ENCODE measurements around the gene ZNF385C. TPM values are rescaled to one million over a fixed set of nuclear protein-coding genes. Genes with fewer than 3 reads are reported as not detected.

Gene ZNF385C
- polyA plus RNA-seq, 2 of the 4 experiments (the other 2 are of a cell fraction): 0.13 to 0.61 TPM

DNA sequence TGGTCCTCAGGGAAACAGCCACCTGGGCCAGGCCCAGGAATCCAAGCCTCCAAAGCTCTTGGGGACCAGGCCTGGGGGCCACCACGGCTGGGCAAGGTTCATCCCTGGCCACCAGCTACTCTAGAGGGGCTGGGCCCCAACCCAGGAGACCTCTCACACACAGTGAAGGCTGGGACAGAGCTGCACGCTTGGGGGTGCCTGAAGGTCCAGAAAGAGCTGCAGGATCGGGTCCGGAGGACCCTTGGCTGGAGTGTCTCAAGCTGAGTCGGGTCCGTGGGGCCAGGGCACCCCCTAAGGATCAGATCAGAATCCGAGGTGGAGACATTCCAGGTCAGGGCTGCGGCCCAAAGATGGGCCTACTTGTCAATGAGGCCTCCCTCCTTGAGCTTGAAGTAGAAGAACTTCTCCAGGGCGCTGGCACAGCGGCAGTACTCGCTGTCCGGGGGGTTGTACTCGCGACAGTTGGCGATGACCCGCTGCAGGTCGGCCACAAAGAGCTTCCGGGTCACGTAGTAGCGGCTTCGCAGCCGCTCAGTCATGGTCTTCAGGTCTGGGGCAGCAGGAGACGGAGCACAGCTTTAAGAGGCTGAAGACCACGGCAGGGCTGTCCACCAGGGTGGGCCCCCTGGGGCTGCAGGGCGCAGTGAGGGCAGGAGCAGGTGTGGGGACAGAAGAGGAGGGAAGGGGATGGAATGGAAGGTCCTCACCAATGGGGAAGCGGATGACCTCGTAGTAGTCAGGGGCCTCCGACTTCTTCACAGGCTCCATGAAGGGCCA, 15.2 kb upstream of the ZNF385C start:
- Histone ChIP-seq H3K4me2 (no peak overlapping the region), H3K27ac (no peak overlapping the region), H3K4me3 (no peak overlapping the region), H3K4me1 (0 out of 3 replicates have a peak, but pooled peaks cover 6% of the 10 kb centered on the region), H3K9me3 (no peaks in the 10 kb centered on the region)
- POLR2A ChIA-PET: interaction anchor here (0.8 kb wide), 2 partner anchors 93 to 96 kb away, joined by 3 to 4 read pairs; partner anchors contain the start of genes DNAJC7 and NKIRAS2
- CTCF ChIA-PET: interaction anchor here (0.7 to 39.5 kb wide), 9 partner anchors 11 to 150 kb away, joined by 3 to 658 read pairs (median 41); partner anchors contain the start of genes C17orf113, CNP, DNAJC7 and NKIRAS2
- no peak for ATAC-seq
- TF ChIP-seq ESRRA (IDR thresholded peaks at IDR 0.05; ENCODE audit: borderline replicate concordance, low read length) (no peak), HOXB13 (CRISPR knock-in tag; IDR thresholded peaks at IDR 0.05; ENCODE audit: low read depth) (no peak), HOXA7 (CRISPR knock-in tag; IDR thresholded peaks at IDR 0.05) (no peak), FOSB (CRISPR knock-in tag; IDR thresholded peaks at IDR 0.05) (no peak), HOXB5 (CRISPR knock-in tag; IDR thresholded peaks at IDR 0.05) (no peak), HEYL (CRISPR knock-in tag; IDR thresholded peaks at IDR 0.05) (no peak), SREBF2 (IDR thresholded peaks at IDR 0.05) (no peak), JUNB (IDR thresholded peaks at IDR 0.05) (no peak)
- TF ChIP-seq, protein P1, sequence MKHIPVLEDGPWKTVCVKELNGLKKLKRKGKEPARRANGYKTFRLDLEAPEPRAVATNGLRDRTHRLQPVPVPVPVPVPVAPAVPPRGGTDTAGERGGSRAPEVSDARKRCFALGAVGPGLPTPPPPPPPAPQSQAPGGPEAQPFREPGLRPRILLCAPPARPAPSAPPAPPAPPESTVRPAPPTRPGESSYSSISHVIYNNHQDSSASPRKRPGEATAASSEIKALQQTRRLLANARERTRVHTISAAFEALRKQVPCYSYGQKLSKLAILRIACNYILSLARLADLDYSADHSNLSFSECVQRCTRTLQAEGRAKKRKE (CRISPR knock-in tag; IDR thresholded peaks at IDR 0.05; ENCODE audit: low read depth): no peak
- WGBS (ENCODE audit: missing lambda C conversion rate): 84% methylated on average over 24 of the region's 28 CpGs
- FAIRE-seq: no peak
- DNase-seq (ENCODE audit: low read depth in 1 of 2, low spot score in 1 of 2): no peak

DNA sequence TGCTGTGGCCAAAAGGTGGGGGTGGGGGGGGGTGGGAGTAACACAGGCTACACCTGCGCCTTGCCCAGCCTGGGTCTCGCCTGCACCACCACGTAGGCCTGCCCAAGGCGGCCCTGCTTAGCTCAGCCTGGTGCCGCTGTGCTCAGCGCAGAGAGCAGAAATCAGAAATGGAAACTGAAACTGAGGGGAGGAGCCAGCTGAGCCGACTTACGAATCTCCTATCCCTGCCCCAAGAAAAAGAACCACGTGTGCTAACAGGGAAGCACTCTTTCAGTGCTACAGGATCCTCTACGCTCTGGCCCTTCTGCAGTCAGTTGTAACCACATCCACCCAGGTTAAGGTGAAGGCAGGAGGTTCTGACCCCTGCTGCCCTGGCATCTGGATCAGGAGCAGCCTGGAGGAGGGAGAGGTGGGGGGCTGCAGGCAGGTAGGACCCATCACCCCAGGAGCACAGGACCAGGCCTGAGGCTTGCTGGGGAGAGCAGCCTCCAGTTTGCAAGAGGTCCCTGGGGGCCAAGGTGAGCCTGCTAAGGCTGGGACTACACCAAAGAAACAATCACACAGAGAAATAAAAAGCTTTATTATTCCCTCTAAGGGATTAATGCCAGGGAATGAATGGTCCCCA, 14.4 kb upstream of the ZNF385C start, which contains the start of gene DHX58:
Gene DHX58 (minus strand): TSS at position 163 of the 625 bp plus-strand sequence. CDS start 822 bp downstream, outside the sequence.
- H3K4me3 ChIP-seq: no peak within 1 kb of the TSS
- H3K4me1 ChIP-seq: peaks cover 11% of the 10 kb centered on the region; the same call in 1 of the 3 replicates
- H3K4me2 ChIP-seq: peak within 1 kb of the TSS; percentile 8; the same call in 1 of the 3 replicates
- 64% methylated on average over 9 of the region's 10 CpGs for WGBS (ENCODE audit: missing lambda C conversion rate)
- CTCF ChIA-PET: interaction anchor here (1.1 to 39.5 kb wide), 7 partner anchors 10 to 149 kb away, joined by 3 to 658 read pairs (median 231); partner anchors contain the start of genes C17orf113, CNP, DNAJC7 and NKIRAS2
- DNase-seq (ENCODE audit: low read depth in 1 of 2, low spot score in 1 of 2): peak; percentile 44 to 54
- H3K9me3 ChIP-seq: no peaks in the 10 kb centered on the region
- no peak for FAIRE-seq
- peak in 1 of 2 experiments; percentile 47; a peak in 3 of 6 replicates for ATAC-seq
- POLR2A ChIA-PET: no interaction called here
- no peak for TF ChIP-seq EHF (CRISPR knock-in tag; IDR thresholded peaks at IDR 0.05)
- TF ChIP-seq, protein P2, sequence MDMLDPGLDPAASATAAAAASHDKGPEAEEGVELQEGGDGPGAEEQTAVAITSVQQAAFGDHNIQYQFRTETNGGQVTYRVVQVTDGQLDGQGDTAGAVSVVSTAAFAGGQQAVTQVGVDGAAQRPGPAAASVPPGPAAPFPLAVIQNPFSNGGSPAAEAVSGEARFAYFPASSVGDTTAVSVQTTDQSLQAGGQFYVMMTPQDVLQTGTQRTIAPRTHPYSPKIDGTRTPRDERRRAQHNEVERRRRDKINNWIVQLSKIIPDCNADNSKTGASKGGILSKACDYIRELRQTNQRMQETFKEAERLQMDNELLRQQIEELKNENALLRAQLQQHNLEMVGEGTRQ (IDR thresholded peaks at IDR 0.05): peak; percentile 36; the same call in 1 of the 2 replicates
- TF ChIP-seq FOSB (CRISPR knock-in tag; IDR thresholded peaks at IDR 0.05): no peak
- no peak for TF ChIP-seq NPAS2 (CRISPR knock-in tag; IDR thresholded peaks at IDR 0.05; ENCODE audit: borderline replicate concordance)
- TF ChIP-seq, protein P3, sequence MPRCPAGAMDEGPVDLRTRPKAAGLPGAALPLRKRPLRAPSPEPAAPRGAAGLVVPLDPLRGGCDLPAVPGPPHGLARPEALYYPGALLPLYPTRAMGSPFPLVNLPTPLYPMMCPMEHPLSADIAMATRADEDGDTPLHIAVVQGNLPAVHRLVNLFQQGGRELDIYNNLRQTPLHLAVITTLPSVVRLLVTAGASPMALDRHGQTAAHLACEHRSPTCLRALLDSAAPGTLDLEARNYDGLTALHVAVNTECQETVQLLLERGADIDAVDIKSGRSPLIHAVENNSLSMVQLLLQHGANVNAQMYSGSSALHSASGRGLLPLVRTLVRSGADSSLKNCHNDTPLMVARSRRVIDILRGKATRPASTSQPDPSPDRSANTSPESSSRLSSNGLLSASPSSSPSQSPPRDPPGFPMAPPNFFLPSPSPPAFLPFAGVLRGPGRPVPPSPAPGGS (IDR thresholded peaks at IDR 0.05): no peak
- TF ChIP-seq, protein P4, sequence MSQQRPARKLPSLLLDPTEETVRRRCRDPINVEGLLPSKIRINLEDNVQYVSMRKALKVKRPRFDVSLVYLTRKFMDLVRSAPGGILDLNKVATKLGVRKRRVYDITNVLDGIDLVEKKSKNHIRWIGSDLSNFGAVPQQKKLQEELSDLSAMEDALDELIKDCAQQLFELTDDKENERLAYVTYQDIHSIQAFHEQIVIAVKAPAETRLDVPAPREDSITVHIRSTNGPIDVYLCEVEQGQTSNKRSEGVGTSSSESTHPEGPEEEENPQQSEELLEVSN (IDR thresholded peaks at IDR 0.05; ENCODE audit: borderline replicate concordance, low read depth): no peak
- TF ChIP-seq NFE2L2 (conservative IDR thresholded peaks at IDR 0.05; ENCODE audit: low read length): no peak
- H3K27ac ChIP-seq: peak within 1 kb of the TSS in 1 of 2 experiments; percentile 52; a peak in 2 of 6 replicates
